ENCODE results near the gene TIGAR.

The TIGAR gene

DNA sequence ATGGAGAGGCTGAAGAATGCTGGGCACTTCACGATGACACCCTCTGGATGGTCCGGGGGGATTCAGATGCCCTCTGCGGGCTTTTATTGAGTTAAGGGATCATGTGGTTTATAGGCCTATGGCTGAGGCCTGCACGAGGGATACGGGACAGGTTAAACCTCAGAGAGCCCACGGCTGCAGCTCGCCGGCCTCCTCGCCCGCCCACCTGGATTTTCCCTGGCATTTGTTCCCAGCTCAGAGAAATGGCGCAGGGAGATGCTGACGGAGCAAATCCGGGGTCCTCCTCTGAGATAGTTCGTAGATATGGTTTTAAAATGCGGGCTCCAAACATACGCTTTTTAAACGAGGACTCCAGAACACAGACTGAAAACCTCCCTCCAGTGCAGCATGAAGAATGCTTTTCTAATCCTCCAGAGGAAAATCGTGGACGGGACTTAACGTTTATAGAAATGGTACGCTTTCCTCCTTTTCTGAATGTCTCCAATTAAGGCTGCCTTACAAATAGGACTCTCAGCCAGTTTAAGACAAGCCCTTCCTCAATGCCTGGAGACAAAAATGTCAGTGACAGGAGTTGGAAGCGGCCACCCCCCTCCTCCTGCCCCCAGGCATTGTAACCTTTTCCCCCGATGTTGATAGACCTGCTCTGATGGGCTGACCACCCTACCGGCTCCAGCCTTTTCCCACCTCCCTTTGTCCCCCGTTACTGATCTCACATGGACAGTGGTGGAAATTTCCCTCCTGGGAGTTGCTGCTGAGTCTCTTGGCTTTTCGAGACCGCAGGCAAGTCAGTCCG lies 30.8 kb upstream of the TIGAR start:
- Histone ChIP-seq H3K9me2 (ENCODE audit: low read depth, low read length) (no peaks in the 10 kb centered on the region), H3K4me3 (ENCODE audit: low read depth, low read length, poor library complexity, severe bottlenecking) (no peak overlapping the region), H3F3A (ENCODE audit: insufficient read depth, low read length) (no peaks in the 10 kb centered on the region), H3K9me3 (ENCODE audit: low read length) (no peaks in the 10 kb centered on the region), H3K9ac (ENCODE audit: low read length) (no peak overlapping the region), H3K4me2 (ENCODE audit: low read length) (no peak overlapping the region), H3K4me1 (ENCODE audit: insufficient read depth, low read length, severe bottlenecking) (no peaks in the 10 kb centered on the region), H3K79me2 (ENCODE audit: insufficient read depth, low read length) (no peaks in the 10 kb centered on the region), H2AFZ (ENCODE audit: low read length) (no peak overlapping the region), H4K20me1 (ENCODE audit: insufficient read depth, low read length) (no peaks in the 10 kb centered on the region), H3K27me3 (ENCODE audit: insufficient read depth, low read length) (no peaks in the 10 kb centered on the region; the same call in 1 of the 2 replicates), H3K36me3 (ENCODE audit: insufficient read depth, low read length) (no peaks in the 10 kb centered on the region), H3K27ac (ENCODE audit: low read depth, low read length, poor library complexity, severe bottlenecking) (no peak overlapping the region)
- no peak for TF ChIP-seq EZH2 (IDR thresholded peaks at IDR 0.05; ENCODE audit: borderline replicate concordance, low read length)
- TF ChIP-seq, protein P1, sequence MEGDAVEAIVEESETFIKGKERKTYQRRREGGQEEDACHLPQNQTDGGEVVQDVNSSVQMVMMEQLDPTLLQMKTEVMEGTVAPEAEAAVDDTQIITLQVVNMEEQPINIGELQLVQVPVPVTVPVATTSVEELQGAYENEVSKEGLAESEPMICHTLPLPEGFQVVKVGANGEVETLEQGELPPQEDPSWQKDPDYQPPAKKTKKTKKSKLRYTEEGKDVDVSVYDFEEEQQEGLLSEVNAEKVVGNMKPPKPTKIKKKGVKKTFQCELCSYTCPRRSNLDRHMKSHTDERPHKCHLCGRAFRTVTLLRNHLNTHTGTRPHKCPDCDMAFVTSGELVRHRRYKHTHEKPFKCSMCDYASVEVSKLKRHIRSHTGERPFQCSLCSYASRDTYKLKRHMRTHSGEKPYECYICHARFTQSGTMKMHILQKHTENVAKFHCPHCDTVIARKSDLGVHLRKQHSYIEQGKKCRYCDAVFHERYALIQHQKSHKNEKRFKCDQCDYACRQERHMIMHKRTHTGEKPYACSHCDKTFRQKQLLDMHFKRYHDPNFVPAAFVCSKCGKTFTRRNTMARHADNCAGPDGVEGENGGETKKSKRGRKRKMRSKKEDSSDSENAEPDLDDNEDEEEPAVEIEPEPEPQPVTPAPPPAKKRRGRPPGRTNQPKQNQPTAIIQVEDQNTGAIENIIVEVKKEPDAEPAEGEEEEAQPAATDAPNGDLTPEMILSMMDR (IDR thresholded peaks at IDR 0.05; ENCODE audit: low read length): no peak

DNA sequence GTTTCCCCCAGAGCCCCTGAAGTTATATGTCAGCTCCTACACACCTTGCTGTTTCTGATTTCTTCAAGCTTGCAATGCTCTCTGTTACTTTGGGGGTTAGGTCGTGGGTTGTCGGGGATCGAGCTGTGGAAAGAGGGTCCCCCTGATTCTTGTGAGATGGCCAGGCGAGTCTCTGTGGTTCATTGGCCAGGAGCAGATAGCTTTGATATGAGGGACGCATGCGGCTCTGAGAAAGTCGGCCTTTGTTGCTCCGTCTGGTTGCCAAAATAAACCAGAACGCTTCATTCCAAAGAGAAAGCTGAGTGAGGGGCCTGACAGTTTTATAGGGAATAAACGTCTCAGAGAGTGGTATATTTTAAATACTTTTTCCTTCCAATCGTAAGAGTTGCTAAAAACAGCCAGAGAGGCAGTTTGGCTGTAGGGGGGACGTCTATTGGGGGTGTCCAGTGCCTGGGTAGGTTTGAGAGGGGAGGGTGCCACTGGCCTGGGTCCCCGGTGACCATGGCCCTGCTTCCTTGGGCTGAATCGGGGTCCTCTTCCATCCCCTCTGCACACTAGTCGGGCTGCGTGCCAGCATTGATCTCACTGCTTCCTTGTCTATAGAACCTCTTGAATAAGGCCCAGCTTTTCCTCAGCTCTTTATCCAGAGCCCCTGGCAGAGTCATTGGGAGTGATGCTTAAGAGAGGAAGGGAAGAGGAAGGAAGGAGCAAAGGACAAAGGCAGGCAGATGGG lies 28.5 kb upstream of the TIGAR start:
- Histone ChIP-seq H3K9me3 (ENCODE audit: low read length) (no peaks in the 10 kb centered on the region), H3K4me2 (ENCODE audit: low read length) (no peak overlapping the region), H3K4me3 (ENCODE audit: low read depth, low read length, poor library complexity, severe bottlenecking) (no peak overlapping the region), H2AFZ (ENCODE audit: low read length) (no peak overlapping the region), H3K9ac (ENCODE audit: low read length) (no peak overlapping the region), H3K79me2 (ENCODE audit: insufficient read depth, low read length) (no peaks in the 10 kb centered on the region), H3K27ac (ENCODE audit: low read depth, low read length, poor library complexity, severe bottlenecking) (no peak overlapping the region), H3K36me3 (ENCODE audit: insufficient read depth, low read length) (no peaks in the 10 kb centered on the region), H3K27me3 (ENCODE audit: insufficient read depth, low read length) (no peaks in the 10 kb centered on the region; the same call in 1 of the 2 replicates), H4K20me1 (ENCODE audit: insufficient read depth, low read length) (no peaks in the 10 kb centered on the region), H3F3A (ENCODE audit: insufficient read depth, low read length) (no peaks in the 10 kb centered on the region), H3K4me1 (ENCODE audit: insufficient read depth, low read length, severe bottlenecking) (no peaks in the 10 kb centered on the region), H3K9me2 (ENCODE audit: low read depth, low read length) (no peaks in the 10 kb centered on the region)
- TF ChIP-seq EZH2 (IDR thresholded peaks at IDR 0.05; ENCODE audit: borderline replicate concordance, low read length): no peak
- TF ChIP-seq, protein P1 (IDR thresholded peaks at IDR 0.05; ENCODE audit: low read length): no peak

DNA sequence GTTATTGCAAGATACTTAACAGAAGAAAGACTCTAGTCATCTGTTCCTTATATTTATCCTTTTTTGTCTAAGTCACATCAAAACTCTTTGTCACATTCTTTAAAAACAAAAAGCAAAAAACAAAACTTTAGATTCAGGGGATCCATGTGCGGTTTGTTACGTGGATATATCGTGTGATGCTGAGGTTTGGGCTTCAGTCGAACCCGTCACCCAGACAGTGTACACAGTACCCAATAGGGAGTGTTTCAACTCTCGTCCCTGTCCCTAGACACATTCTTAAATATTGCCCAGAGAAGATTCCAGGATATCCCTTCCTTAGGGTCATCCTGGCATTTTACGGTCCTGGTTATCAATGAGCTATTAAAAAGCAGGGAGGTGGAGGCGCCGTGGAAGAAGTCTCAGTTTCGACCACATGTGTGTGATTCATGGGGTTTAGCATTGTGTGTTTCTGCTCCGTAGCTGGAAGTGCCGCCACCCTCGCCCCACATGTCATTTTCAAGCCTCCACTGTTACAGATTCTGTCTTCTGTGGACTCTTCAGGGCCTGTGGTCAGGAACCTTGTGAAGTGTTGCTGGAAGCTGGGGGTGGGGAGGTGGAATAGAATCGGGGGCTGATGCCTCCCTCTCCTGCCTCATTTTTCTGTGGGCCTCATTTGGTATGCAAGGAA lies 27.6 kb upstream of the TIGAR start:
- no peaks in the 10 kb centered on the region for H3F3A ChIP-seq (ENCODE audit: insufficient read depth, low read length)
- no peak overlapping the region for H3K4me2 ChIP-seq (ENCODE audit: low read length)
- no peaks in the 10 kb centered on the region for H3K9me3 ChIP-seq (ENCODE audit: low read length)
- H3K79me2 ChIP-seq (ENCODE audit: insufficient read depth, low read length): no peaks in the 10 kb centered on the region
- no peak overlapping the region for H3K27ac ChIP-seq (ENCODE audit: low read depth, low read length, poor library complexity, severe bottlenecking)
- no peak overlapping the region for H3K9ac ChIP-seq (ENCODE audit: low read length)
- H3K27me3 ChIP-seq (ENCODE audit: insufficient read depth, low read length): no peaks in the 10 kb centered on the region; the same call in 1 of the 2 replicates
- no peaks in the 10 kb centered on the region for H4K20me1 ChIP-seq (ENCODE audit: insufficient read depth, low read length)
- no peaks in the 10 kb centered on the region for H3K4me1 ChIP-seq (ENCODE audit: insufficient read depth, low read length, severe bottlenecking)
- H3K36me3 ChIP-seq (ENCODE audit: insufficient read depth, low read length): no peaks in the 10 kb centered on the region
- H2AFZ ChIP-seq (ENCODE audit: low read length): no peak overlapping the region
- no peak overlapping the region for H3K4me3 ChIP-seq (ENCODE audit: low read depth, low read length, poor library complexity, severe bottlenecking)
- no peaks in the 10 kb centered on the region for H3K9me2 ChIP-seq (ENCODE audit: low read depth, low read length)
- no peak for TF ChIP-seq EZH2 (IDR thresholded peaks at IDR 0.05; ENCODE audit: borderline replicate concordance, low read length)
- TF ChIP-seq, protein P1 (IDR thresholded peaks at IDR 0.05; ENCODE audit: low read length): no peak

Data from OCI-LY1 (cell line).